Measurements from ENCODE around the gene CHCHD6. TPM values are rescaled to one million over a fixed set of nuclear protein-coding genes. Genes with fewer than 3 reads are reported as not detected.

The CHCHD6 gene
- total RNA-seq, 1 donor from 2014 or later: 3.7 TPM

DNA sequence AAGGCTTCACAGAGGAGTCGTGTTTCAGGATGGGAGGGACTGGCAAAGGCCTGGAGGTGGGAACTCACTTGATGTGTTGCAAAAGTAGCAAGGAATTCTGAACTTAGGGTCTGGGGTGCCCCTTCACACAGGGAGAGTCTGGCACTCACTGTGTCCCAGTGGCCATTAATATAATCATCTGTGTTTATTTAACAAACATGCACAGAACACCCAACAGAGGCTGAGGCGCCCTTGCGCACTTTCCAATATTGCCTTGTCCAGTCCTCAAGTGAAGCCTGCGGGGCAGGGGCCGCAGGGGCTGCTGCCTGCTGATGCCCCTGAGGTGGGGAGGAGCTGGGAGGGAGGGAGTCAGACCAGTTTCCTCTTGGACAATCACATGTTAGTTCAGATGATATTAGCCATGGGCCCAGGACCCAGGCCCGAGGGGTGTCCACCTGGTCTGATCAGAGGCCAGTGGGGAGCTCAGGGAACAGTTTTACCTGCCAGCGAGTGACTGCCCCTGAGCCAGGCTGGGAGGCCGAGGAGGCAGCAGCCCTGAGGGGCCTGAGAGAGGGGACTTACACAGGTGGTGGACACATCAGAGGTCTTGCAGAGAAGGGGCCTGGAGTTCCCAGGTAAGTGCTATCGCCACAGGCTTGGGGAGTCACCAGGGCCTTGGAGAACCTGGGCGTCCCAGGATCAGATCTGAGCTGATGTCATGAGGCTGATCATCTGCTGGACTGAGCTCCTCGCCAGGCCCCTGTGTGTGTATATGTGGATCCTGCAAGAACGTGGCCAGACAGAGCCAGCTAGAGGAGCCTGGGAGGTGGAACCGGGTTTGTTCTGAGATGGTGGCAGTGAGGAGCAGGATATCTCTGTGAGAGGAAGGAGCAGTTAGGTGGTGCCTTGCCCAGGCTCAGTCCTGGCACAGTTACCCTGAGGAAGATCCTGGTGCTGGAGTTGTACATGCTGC lies 35.3 kb upstream of the CHCHD6 start:
- DNase-seq: no peak

GRCh38 chr3:126671521-126671920 lies 32.5 kb upstream of the CHCHD6 start:
- DNase-seq: no peak

GRCh38 chr3:126672340-126672739 lies 31.7 kb upstream of the CHCHD6 start:
- DNase-seq: no peak

DNA sequence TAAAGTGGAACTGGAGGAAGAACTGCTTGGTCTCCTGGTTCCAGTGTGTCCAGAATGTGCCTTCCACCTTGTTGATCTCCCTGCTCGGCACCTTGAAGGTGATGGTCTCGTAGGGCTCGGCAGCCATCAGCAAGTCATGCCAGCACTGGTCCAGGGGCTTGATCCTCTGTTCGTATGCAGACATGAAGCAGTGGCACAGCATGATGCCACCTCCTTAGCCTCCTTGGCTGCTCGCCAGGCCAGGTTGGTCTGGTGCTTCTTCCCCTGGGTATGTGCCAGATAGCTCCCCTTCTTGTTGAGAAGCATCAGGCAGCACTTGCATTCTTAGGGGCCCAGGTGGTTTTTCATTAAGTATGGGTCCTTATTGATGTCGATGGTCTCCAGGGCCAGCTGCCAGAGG lies 31.3 kb upstream of the CHCHD6 start:
- no peak for DNase-seq

DNA sequence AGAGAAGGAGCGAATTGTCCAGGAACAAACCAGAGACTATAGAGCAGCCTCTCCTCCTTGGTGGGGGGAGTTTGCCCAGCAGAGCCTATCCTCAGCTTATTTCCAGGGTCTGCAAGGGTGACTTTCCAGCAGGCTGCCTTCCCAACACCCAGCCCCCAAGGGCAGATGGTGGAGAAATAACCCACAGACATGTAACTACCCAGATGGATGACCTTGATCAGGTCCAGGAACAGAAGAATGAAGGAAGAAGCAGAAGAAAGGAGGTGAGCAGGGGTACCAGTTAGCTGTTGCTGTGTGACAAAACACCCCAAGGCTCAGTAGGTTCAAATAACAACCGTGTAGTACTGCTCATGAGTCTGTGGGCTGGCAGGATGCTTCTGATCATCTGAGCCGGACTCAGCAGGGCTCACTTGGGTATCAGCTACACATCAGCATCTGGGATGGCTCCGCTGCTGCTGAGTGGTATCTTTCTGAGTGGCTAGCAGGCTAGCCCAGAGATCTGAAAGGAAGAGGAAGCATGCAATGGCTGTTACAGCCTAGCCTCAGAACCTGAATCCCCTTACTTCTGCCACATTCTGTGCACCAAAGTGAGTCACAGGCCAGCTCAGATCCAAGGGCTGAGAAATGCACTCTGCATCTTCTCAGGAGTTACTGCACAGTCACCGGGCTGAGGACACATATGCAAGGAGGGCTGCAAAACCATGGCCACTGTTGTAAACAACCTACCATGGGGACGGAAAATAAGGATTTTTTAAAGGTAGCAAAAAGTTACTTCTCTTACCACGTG lies 26.9 kb upstream of the CHCHD6 start:
- DNase-seq: no peak

- DNase-seq: no peak
Measured at GRCh38 chr3:126677862-126678503, 26.1 kb upstream of the CHCHD6 start.

- DNase-seq: peak; percentile 25
Measured at GRCh38 chr3:126678693-126679317, 25.2 kb upstream of the CHCHD6 start.

DNA sequence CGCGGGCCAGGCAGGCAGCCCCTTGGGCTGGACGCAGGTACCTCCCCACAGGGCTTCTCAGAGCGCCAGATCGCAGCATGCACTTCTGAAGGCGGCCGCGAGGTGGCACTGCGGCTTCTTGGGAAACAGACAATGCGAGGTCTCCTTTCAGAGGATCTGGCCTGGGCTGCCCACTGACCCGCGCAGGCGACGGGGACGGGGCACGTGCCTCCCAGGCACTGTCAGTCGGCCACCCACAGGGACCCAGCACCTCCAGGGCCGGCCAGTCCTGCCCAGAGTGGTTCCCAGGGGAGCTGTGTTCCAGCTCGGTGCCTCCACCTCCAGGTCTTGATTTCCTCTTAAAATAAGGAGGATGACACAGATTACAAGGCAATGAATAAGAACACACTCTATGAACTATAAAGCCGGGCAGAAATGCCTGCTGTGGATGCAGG lies 24.7 kb upstream of the CHCHD6 start:
- peak; percentile 87 for DNase-seq

DNA sequence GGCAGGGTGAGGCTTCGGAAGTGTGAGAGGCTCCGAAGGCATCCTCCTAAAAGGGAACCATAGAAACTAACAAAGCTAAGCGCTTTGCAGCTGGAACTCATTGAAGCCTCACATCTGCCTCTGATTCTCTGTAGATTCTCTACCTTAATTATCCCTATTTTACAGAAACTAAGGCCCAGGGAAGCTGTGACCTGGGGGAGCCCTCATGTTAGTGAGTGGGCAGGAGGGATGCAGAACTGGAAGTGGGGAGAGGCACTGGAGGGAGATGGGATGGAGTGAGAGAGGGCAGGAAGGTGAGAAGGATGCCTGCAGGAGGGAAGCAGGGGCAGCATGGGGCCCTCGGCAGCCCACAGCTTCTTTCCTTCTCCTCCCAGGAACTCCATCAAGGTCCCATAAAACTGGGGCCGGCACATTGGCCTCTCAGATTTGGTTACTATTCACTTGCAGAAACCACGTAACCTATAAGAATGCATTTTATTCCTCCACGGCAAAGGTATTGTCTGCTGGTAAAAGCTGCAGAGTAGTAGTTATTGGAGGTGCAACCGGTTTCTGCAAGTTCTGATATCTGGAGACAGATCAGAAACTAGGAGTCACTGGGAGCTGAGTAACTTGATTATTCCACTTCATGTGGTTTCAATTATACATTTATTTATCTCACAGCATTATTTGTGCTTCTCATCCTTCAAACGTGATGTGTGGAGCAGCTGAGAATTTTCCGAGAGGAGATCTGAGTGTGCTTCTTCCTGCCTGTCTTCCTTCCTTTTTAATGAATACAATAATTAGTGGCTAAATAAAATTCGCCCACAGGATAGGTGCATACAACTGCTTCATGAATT lies 24.0 kb upstream of the CHCHD6 start:
- no peak for DNase-seq

DNA sequence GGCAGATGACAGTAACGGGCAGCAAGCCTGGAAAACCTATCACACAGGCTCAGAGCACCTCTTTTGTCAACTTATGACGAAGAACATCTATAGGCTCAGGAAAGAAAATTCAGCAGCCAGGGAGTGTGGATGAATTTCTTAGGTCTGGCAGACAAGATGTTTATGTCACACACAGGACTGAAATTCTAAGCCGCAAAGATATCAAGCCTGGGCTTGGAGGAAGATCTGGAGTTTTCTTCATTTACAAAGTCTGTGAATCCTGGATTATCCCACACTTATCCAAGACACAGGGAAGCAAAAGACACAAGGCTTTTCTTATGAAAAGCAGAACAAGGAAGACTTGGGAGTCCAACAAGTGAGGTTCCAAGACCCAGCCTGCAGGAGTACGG lies 23.4 kb upstream of the CHCHD6 start:
- DNase-seq: no peak

DNA sequence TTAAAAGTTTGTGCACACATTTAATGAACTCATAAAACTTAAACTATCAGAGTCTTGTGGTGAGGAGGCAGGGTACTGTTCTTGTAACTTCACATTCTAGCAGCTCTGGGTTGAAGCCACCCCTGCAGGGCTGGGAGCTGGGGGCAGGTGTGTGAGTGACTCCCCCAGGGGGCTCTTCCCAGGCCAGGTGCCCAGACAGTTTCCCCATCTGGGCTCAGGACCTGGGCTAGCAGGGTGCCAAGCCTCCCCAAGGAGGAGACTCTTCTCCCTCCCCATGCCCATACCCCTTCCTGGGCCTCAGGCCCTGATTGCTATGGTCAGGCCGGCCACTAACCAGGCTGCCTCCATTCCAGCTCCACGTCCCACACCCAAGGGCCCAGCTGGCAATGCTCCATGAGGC lies 22.0 kb upstream of the CHCHD6 start:
- no peak for DNase-seq

GRCh38 chr3:126683069-126683468 lies 21.0 kb upstream of the CHCHD6 start:
- DNase-seq: no peak

- DNase-seq: peak; percentile 23
Measured at GRCh38 chr3:126684218-126684751, 19.8 kb upstream of the CHCHD6 start.

DNA sequence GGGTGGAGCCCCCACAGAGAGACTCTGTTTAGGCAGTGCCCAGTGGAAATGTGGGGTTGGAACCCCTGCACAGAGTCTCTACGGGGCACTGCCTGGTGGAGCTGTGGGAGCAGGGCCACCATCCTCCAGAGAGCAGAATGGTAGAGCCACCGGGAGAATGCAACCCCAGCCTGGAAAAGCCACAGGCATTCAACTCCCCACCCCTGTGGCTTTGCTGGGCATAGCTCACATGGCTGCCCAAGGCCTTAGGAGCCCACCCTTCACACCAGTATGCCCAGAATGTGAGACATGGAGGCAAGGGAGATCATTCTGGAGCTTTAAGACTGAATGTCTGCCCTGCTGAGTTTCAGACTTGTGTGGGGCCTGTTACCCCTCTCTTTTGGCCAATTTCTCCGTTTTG lies 19.0 kb upstream of the CHCHD6 start:
- no peak for DNase-seq

DNA sequence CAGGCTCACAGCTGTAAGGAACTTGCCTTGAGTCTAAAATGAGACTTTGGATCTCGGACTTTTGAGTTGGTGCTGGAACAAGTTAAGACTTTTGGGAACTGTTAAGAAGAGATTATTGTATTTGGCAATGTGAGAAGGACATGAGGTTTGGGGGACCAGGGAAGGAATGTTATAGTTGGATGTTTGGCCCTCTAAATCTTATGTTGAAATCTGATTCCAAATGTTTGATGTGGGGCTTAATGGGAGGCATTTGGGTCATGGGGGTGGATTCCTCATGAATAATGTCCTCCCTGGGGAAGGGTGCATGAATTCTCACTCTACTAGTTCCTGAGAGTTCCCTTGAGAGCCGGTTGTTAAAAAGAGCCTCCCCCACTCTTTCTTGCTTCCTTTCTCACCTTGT lies 18.5 kb upstream of the CHCHD6 start:
- DNase-seq: no peak

- no peak for DNase-seq
Measured at GRCh38 chr3:126691765-126692164, 12.3 kb upstream of the CHCHD6 start.

GRCh38 chr3:126692858-126693257 lies 11.2 kb upstream of the CHCHD6 start:
- no peak for DNase-seq

- DNase-seq: no peak
Measured at GRCh38 chr3:126693921-126694320, 10.1 kb upstream of the CHCHD6 start.

- DNase-seq: no peak
Measured at GRCh38 chr3:126696701-126697267, 7.3 kb upstream of the CHCHD6 start.

GRCh38 chr3:126699011-126699410 lies 5.0 kb upstream of the CHCHD6 start:
- DNase-seq: no peak
